HG03045 (cell line): ENCODE results near the gene UGT1A7.
"Not testable (repeated sequence)": the region's sequence is repeated elsewhere in the genome, so short reads cannot be mapped to it uniquely, and the experiment has no call there.

ENCODE experiments used
- ATAC-seq: cut with Tn5 transposase; IDR thresholded peaks from one replicate; pipeline ENCODE4 v1.9.1; 2021; ENCODE audit warnings: mild to moderate bottlenecking, moderate library complexity; ENCODE audit not compliant: unreplicated experiment

Gene UGT1A7

DNA sequence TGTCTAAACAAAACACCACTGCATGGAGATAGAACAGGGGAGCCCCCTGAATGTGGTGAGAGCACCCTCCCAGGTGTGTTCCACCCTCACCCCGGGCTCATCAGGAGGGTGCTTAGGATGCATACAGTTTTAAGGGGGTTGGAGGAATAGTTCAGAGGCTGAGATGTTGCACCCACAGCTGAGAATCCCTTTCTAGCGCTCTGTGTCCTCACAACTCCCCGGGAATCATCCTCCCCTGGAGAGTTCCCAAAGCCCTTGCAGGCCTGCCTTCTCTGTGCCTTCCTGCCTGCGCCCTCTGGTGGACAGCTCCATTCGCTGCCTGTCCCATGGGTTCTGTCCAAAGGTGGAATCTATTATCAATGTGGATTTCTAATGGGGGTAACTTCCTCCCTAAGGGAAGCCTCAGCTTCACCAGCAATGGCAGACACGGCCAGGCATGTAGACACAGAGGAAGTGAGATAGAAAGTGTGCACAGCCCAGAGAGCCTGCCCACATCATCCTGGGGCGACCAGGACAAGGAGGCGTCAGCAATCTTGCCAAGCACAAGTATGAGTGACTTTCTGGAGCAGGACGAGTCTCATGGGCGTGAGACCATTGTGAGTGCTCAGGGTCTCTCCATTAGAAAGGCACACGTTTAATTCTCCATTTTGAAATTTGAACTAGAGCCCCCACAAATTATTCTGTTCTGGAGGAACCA, 29.8 kb downstream of the UGT1A7 start:
- ATAC-seq: no peak

- ATAC-seq: no peak
These were observed 31.0 kb downstream of the UGT1A7 start, which contains the start of gene UGT1A5 for GRCh38 chr2:233712611-233713261. TSS of gene UGT1A5 (plus strand) at chr2:233712907. CDS start at chr2:233712992, 85 bp downstream.

DNA sequence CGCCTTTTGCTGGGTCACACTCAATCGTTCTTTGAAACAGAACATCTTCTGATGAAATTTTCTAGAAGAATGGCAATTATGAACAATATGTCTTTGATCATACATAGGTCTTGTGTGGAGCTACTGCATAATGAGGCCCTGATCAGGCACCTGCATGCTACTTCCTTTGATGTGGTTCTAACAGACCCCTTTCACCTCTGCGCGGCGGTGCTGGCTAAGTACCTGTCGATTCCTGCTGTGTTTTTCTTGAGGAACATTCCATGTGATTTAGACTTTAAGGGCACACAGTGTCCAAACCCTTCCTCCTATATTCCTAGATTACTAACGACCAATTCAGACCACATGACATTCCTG, 31.5 kb downstream of the UGT1A7 start:
- ATAC-seq: no peak

- no peak for ATAC-seq
These were observed 32.4 kb downstream of the UGT1A7 start for GRCh38 chr2:233714121-233714520.

DNA sequence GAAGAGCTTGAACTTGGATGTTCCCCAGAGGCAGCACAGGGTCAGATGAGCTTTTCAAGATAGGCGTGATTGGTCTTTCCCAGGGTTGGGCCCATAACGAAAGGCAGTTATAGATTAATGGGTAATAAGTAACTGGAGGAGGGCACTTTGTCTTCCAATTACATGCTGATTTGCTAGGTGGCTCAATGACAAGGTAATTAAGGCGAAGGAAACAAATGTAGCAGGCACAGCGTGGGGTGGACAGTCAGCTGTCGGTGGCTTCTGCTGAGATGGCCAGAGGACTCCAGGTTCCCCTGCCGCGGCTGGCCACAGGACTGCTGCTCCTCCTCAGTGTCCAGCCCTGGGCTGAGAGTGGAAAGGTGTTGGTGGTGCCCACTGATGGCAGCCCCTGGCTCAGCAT, 36.9 kb downstream of the UGT1A7 start, which contains the start of gene UGT1A4:
UGT1A4 (plus strand) TSS at position 185 of the 400 bp plus-strand sequence; CDS start at position 270, 85 bp downstream.
- no peak for ATAC-seq

DNA sequence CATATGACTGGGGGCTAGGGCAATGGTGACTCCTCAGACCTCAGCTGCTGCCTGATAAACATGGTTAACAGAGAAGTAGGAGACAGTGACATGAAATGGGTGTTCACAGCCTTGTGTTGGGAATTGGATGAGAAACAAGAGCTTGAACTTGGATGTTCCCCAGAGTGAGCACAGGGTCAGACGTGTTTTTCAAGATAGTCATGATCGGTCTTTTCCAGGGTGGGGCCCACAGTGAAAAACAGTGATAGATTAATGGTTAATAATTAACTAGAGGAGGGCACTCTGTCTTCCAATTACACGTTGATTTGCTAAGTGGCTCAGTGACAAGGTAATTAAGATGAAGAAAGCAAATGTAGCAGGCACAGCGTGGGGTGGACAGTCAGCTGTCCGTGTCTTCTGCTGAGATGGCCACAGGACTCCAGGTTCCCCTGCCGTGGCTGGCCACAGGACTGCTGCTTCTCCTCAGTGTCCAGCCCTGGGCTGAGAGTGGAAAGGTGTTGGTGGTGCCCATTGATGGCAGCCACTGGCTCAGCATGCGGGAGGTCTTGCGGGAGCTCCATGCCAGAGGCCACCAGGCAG, 47.1 kb downstream of the UGT1A7 start, which contains the start of gene UGT1A3:
UGT1A3 (plus strand) TSS at position 320 of the 579 bp plus-strand sequence; CDS start at position 405, 85 bp downstream.
- no peak for ATAC-seq

DNA sequence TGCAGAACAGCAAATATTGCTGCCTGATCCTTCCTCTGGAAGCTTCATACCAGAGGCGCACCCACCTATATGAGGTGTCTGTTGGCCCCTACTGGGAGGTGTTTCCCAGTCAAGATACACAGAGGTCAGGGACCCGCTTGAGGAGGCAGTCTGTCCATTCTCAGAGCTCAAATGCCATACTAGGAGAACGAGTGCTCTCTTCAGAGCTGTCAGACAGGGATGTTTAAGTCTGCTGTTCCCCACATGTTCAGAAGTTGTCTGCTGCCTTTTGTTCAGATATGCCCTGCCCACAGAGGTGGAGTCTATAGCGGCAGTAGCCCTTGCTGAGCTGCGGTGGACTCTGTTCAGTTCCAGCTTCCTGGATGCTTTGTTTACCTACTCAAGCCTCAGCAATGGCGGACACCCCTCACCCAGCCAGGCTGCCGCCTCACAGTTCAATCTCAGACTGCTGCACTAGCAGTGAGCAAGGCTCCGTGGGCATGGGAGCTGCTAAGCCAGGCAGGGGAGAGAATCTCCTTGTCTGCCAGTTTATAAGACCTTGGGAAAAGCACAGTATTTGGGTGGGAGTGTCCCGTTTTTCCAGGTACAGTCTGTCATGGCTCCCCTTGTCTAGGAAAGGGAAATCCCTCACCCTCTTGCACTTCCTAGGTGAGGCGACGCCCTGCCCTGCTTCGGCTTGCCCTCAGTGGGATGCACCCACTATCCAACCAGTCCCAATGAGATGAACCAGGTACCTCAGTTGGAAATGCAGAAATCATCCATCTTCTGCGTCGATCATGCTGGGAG, 55.4 kb downstream of the UGT1A7 start:
- ATAC-seq: not testable (repeated sequence)

DNA sequence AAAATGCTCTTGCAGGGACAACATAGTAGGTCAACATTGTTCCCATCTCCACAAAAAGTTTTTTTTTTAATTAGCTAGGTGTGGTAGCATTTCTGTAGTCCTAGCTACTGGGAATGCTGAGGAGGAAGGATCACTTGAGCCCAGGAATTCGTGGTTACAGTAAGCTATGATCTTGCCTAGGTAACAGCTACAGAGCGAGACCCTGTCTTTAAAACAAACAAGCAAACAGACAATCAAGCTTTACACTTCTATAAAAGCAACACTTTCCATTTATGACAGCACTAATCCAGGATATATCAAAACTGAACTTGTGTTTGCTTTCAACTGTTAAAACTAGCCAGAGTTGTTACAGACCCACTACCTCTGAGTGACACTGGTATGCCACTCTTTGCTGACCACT, 59.2 kb downstream of the UGT1A7 start:
- no peak for ATAC-seq

DNA sequence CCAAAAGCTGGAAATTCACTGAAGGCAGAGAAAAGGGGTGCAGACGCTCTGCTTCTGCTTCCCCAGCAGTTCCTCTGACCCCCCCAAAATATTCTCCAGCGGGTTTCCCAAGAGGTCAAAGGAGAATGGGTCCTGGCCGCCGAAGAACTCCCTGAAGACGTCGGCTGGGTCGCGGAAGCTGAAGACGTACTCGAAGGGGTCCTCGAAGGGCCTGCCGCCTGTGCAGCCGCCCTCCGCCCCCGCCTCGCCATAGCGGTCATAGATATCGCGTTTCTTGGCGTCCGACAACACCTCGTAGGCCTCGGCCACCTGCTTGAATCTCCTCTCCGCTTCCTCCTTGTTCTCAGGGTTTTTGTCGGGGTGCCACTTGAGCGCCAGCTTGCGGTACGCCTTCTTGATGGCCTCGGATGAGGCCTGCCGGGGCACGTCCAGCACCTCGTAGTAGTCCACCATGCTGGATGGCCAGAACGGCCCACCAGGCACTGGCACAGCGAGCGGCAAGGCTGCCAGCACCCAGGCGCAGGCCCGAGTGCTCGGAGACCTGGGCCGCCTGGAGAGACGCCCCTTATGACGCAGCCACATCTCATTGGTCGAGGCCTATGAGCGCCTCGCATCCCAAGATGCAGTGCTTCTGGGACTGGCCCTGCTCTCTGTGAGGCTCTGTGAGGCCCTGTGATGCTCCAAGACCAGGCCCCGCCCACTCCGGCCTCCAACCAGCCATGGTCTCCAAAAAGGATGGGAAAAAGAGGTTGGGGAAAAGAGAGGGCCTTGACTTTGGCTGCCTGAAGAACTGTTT, 62.0 kb downstream of the UGT1A7 start:
- no peak for ATAC-seq

- ATAC-seq: no peak
These were observed 63.5 kb downstream of the UGT1A7 start for GRCh38 chr2:233745073-233745755.

DNA sequence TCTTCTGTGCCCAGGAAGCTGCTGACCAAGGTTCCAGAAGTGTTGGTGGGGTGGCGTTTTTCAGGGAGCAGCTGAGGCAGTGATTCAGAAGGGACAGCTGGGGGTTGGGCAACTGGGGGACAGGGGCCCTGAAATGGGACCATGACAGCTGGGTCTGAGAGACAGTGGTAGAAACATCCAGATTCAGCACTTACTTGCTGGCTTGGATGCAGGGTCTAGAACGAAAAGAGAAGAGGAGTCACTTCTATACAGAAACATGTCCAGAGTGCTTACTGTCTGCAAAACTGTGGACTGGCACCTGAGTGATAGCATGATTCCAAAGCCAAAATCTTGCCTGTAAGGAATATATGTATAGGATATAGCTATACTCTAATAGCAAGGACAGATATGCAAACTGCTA, 64.1 kb downstream of the UGT1A7 start:
- ATAC-seq: not testable (repeated sequence)

DNA sequence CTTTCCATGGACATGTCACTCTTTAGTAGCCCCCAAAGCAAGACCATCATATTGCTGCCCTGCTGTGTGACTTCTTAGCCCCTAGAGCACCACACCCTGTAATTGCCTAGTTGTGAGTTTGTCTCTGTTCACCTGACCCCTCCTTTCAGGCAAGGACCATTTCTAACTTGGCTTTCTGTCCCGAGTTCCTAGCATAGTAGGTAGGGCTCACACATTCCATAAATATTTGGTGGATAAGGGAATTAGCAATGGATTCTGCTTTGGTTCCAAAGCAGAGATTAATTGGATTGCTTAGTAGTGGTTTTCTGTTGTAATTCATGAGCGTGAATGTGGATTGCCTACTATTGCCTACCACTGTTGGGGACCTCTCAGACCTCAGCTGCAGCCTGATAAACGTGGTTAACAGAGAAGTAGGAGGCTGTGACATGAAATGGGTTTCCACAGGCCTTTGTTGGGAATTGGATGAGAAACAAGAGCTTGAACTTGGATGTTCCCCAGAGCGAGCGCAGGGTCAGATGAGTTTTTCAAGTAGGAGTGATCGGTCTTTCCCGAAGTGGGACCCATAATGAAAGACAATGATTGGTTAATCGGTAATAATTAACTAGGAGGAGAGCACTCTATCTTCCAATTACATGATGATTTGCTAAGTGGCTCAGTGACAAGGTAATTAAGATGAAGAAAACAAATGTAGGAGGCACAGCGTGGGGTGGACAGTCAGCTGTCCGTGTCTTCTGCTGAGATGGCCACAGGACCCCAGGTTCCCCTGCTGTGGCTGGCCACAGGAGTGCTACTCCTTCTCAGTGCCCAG, 65.0 kb downstream of the UGT1A7 start:
- no peak for ATAC-seq

- ATAC-seq: no peak
These were observed 65.5 kb downstream of the UGT1A7 start for GRCh38 chr2:233747283-233747544.

- not testable (repeated sequence) for ATAC-seq
These were observed 69.0 kb downstream of the UGT1A7 start for GRCh38 chr2:233750689-233751088.

DNA sequence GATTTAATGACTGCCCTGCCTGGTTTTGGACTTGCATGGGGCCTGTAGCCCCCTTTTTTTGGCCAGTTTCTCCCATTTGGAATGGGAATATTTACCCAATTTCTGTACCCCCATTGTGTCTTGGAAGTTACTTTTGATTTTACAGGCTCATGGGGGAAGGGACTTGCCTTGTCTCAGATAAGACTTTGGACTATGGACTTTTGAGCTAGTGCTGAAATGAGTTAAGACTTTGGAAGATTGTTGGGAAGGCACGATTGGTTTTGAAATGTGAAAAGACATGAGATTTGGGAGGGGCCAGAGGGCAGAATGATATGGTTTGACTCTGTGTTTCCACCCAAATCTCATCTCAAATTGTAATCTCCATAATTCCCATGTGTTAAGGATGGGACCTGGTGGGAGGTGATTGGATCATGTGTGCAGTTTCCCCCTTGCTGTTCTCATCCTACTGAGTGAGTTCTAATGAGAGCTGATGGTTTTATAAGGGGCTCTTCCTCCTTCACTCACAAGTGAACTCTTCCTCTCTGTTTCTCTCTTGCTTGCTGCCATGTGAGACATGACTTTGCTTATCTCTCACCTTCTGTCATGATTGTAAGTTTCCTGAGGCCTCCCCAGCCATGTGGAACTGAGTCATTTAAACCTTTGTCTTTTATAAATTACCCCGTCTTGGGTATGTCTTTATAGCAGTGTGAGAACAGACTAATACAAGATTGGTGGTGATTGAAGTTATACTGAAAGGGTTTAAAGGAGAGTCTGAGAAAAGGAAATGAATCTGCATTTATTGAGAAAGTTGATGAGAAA, 69.7 kb downstream of the UGT1A7 start:
- not testable (repeated sequence) for ATAC-seq

DNA sequence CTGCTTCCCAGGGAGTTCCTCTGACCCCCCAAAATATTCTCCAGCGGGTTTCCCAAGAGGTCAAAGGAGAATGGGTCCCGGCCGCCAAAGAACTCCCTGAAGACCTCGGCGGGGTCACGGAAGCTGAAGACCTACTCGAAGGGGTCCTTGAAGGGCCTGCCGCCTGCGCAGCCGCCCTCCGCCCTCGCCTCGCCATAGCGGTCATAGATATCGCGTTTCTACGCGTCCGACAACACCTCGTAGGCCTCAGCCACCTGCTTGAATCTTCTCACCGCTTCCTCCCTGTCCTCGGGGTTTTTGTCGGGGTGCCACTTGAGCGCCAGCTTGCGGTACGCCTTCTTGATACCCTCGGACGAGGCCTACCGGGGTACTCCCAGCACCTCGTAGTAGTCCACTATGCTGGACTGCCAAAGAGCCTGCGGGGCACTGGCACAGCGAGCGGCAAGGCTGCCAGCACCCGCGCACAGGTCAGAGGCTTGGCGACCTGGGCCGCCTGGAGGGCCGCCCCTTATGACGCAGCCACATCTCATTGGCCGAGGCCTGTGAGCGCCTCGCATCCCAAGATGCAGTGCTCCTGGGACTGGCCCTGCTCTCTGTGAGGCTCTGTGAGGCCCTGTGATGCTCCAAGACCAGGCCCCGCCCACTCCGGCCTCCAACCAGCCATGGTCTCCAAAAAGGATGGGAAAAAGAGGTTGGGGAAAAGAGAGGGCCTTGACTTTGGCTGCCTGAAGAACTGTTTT, 73.3 kb downstream of the UGT1A7 start:
- no peak for ATAC-seq

DNA sequence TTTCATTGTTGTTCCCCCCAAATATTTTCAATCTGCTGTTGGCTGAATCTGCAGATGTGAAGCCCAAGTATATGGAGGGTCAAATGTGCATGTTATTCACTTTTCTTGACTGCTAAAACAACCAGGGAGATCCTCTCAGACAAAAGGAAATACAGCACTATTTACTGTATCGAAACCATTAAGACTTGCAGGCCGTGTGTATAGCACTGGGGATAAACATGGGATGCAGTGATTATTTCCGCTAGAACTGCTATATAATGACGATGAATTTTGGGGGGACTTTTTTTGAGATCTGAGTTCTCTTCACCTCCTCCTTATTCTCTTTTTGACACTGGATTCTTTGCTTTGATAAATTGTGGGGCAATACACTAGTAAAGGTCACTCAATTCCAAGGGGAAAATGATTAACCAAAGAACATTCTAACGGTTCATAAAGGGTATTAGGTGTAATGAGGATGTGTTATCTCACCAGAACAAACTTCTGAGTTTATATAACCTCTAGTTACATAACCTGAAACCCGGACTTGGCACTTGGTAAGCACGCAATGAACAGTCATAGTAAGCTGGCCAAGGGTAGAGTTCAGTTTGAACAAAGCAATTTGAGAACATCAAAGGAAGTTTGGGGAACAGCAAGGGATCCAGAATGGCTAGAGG, 74.9 kb downstream of the UGT1A7 start:
- ATAC-seq: no peak
